ENCODE results near the gene HK3. TPM values are rescaled to one million over a fixed set of nuclear protein-coding genes. Genes with fewer than 3 reads are reported as not detected.

Gene HK3
- total RNA-seq, 1 donor from 2014 or later: 4.4 TPM

DNA sequence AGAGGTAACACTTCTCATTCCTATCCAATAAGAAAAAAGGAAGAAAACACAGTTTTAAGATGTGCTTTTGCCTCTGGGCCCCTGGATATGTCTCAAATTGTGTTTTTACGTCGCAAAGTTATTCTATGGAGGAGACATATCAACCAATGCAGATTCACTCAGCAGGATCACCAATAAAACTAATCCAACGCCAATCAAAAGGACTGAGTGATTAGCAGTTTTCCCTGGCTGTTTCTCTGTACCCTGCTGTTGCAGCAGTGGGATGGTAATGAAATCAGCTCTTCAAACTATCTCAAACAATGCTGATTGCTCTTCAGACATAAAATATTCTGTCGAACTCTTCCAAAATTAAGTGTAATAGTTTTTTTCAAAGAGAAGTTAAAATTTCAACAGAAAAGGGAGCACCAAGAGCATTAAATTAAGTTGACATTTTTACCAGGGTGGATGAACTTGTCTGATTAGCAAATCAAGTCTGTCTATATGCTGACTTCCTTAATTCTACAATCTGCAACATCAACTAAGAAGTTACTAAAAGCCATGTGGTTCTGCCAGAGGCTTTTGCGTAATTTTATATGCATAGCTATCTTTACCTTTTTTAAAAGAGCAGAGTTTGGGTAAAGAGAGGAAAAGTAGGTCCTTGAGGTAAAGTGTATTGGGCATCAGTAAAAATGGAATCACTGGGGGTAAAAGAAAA is 9.7 kb upstream of the HK3 start:
- Histone ChIP-seq H3K9me3 (no peaks in the 10 kb centered on the region), H3K27ac (no peak overlapping the region), H3K36me3 (peaks cover 41 to 66% of the 10 kb centered on the region in 2 donors), H3K4me3 (no peak overlapping the region), H3K4me1 (no peaks in the 10 kb centered on the region), H3K27me3 (no peaks in the 10 kb centered on the region)
- DNase-seq (ENCODE audit: low spot score in 2 of 2): no peak
- TF ChIP-seq, protein P1, sequence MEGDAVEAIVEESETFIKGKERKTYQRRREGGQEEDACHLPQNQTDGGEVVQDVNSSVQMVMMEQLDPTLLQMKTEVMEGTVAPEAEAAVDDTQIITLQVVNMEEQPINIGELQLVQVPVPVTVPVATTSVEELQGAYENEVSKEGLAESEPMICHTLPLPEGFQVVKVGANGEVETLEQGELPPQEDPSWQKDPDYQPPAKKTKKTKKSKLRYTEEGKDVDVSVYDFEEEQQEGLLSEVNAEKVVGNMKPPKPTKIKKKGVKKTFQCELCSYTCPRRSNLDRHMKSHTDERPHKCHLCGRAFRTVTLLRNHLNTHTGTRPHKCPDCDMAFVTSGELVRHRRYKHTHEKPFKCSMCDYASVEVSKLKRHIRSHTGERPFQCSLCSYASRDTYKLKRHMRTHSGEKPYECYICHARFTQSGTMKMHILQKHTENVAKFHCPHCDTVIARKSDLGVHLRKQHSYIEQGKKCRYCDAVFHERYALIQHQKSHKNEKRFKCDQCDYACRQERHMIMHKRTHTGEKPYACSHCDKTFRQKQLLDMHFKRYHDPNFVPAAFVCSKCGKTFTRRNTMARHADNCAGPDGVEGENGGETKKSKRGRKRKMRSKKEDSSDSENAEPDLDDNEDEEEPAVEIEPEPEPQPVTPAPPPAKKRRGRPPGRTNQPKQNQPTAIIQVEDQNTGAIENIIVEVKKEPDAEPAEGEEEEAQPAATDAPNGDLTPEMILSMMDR (IDR thresholded peaks at IDR 0.05): no peak
- intact Hi-C loops (cut with DNase I): no loop called here

DNA sequence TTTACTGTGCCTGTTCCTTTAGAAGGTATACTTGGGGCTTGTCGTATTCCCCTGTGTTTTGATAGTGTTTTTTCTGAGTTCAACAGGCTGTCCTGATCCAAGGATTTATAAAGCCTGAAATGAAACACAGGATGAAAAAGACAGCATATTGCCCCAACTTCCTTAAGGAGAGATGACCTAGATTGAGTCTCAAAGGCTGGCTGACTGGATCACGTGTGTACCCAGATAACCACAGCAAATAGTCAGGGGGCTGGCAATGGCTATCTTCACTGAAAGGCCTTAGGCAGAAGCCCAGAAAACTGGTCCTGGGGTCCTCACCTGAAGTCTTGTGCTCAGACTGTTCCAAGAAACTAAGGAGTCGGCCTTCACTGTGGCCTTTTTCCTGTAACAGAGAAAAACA is 7.7 kb upstream of the HK3 start:
- H3K36me3 ChIP-seq: peaks cover 41 to 82% of the 10 kb centered on the region in 2 donors
- no peaks in the 10 kb centered on the region for H3K27me3 ChIP-seq
- no peak for DNase-seq (ENCODE audit: low spot score in 2 of 2)
- TF ChIP-seq, protein P1 (IDR thresholded peaks at IDR 0.05): no peak
- H3K9me3 ChIP-seq: no peaks in the 10 kb centered on the region
- no peak overlapping the region for H3K27ac ChIP-seq
- intact Hi-C loops (cut with DNase I): no loop called here
- no peaks in the 10 kb centered on the region for H3K4me1 ChIP-seq
- no peak overlapping the region for H3K4me3 ChIP-seq

GRCh38 chr5:176906126-176906525 is 7.0 kb upstream of the HK3 start:
- intact Hi-C loops (cut with DNase I): no loop called here

DNA sequence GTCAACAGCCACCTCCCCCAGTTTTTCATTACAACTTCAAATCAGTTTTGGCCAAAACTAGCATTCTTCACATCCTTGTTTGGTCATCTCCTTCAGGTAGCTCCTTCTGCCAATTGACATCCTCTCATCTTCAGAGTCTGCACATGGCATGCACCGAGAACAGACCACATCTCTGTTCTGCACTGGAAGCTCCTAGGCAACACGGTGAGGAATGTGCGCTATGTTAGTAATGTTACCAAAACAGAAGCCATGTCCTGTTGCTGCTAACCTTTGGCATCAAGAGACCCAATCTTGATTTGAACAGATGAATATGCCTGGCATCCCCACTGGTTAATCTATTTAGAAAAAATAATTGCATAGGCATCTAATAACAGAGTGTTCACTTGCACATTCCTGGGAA is 5.1 kb upstream of the HK3 start:
- no peak overlapping the region for H3K4me3 ChIP-seq
- TF ChIP-seq, protein P1 (IDR thresholded peaks at IDR 0.05): no peak
- no peaks in the 10 kb centered on the region for H3K4me1 ChIP-seq
- H3K36me3 ChIP-seq: peaks cover 38 to 71% of the 10 kb centered on the region in 2 donors
- no peak overlapping the region for H3K27ac ChIP-seq
- H3K9me3 ChIP-seq: no peaks in the 10 kb centered on the region
- no peak for DNase-seq (ENCODE audit: low spot score in 2 of 2)
- intact Hi-C loops (cut with DNase I): no loop called here
- H3K27me3 ChIP-seq: no peaks in the 10 kb centered on the region

More at GRCh38 chr5:176906126-176906525, 7.0 kb upstream of the HK3 start:
- DNase-seq (ENCODE audit: low spot score in 2 of 2): peak in 1 of 2 donors; percentile 12
- Histone ChIP-seq H3K27ac (no peak overlapping the region), H3K4me3 (no peak overlapping the region), H3K27me3 (no peaks in the 10 kb centered on the region), H3K9me3 (no peaks in the 10 kb centered on the region), H3K4me1 (no peaks in the 10 kb centered on the region), H3K36me3 (peaks cover 41 to 79% of the 10 kb centered on the region in 2 donors)
- TF ChIP-seq, protein P1 (IDR thresholded peaks at IDR 0.05): no peak

GRCh38 chr5:176902911-176903664 is 3.9 kb upstream of the HK3 start:
- Histone ChIP-seq H3K27ac (no peak overlapping the region), H3K4me3 (no peak overlapping the region), H3K9me3 (no peaks in the 10 kb centered on the region), H3K36me3 (peaks cover 35 to 59% of the 10 kb centered on the region in 2 donors), H3K4me1 (no peaks in the 10 kb centered on the region), H3K27me3 (no peaks in the 10 kb centered on the region)
- intact Hi-C loops (cut with DNase I): no loop called here
- TF ChIP-seq, protein P1 (IDR thresholded peaks at IDR 0.05): no peak
- DNase-seq (ENCODE audit: low spot score in 2 of 2): peak in 1 of 2 donors; percentile 43
